ACC112 (cell line): Measurements from ENCODE around the gene GDF15.
"Not testable (repeated sequence)": the region's sequence is repeated elsewhere in the genome, so short reads cannot be mapped to it uniquely, and the experiment has no call there.

Source experiments
- H2AFZ ChIP-seq: fragments of 200-600 bp; sonication (generic); one replicate; pipeline ENCODE4 v1.6.0; 2017; ENCODE audit warnings: antibody characterized with exemption, low read length; ENCODE audit not compliant: unreplicated experiment
- H3K27ac ChIP-seq: fragments of 200-600 bp; sonication (generic); 2 replicates; pipeline ENCODE4 v1.5.1; 2014; ENCODE audit warnings: low read depth, mild to moderate bottlenecking, antibody characterized with exemption, low read length, moderate library complexity
- H3K27me3 ChIP-seq: fragments of 200-600 bp; sonication (generic); 2 replicates; pipeline ENCODE4 v1.6.1; 2014; ENCODE audit warnings: mild to moderate bottlenecking, antibody characterized with exemption, low read length, moderate library complexity, mixed read lengths; ENCODE audit not compliant: insufficient read depth
- H3K36me3 ChIP-seq: fragments of 200-600 bp; sonication (generic); 2 replicates; pipeline ENCODE4 v1.6.1; 2016; ENCODE audit warnings: mild to moderate bottlenecking, antibody characterized with exemption, low read length, moderate library complexity, mixed read lengths; ENCODE audit not compliant: insufficient read depth
- H3K4me1 ChIP-seq: fragments of 200-600 bp; sonication (generic); one replicate; pipeline ENCODE4 v1.6.1; 2016; ENCODE audit warnings: low read length, mixed read lengths; ENCODE audit not compliant: insufficient read depth, unreplicated experiment, control insufficient read depth
- H3K4me3 ChIP-seq: fragments of 200-600 bp; sonication (generic); 2 replicates; pipeline ENCODE4 v1.5.1; 2014; ENCODE audit warnings: mild to moderate bottlenecking, low read depth, low read length
- H3K79me2 ChIP-seq: fragments of 200-600 bp; sonication (generic); one replicate; pipeline ENCODE4 v1.6.0; 2016; ENCODE audit warnings: low read length; ENCODE audit not compliant: control insufficient read depth, unreplicated experiment, insufficient read depth

GDF15 gene

DNA sequence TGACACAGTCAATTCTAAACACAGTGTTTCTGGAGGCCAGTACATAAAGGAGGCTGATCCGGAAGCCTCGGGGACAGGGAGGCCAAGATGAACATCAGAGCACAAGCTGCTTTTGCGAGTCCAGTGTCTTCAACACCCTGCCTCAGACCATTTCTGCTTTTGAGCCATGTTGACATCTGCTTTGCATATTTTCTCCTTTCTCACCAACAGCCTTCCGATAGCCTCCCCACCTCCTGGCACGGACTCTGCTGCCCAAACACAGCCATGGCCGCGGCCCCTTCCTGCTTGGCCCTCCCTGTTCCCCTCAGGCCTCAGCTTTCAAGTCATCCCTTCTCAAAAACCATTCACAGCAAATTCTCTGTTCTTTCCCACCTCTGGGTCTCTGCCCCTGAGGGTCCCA lies 7.9 kb downstream of the GDF15 start:
- Histone ChIP-seq H3K27ac (no peak overlapping the region), H2AFZ (no peak overlapping the region), H3K79me2 (no peaks in the 10 kb centered on the region), H3K4me1 (no peaks in the 10 kb centered on the region), H3K4me3 (no peak overlapping the region), H3K27me3 (no peaks in the 10 kb centered on the region), H3K36me3 (no peaks in the 10 kb centered on the region)

DNA sequence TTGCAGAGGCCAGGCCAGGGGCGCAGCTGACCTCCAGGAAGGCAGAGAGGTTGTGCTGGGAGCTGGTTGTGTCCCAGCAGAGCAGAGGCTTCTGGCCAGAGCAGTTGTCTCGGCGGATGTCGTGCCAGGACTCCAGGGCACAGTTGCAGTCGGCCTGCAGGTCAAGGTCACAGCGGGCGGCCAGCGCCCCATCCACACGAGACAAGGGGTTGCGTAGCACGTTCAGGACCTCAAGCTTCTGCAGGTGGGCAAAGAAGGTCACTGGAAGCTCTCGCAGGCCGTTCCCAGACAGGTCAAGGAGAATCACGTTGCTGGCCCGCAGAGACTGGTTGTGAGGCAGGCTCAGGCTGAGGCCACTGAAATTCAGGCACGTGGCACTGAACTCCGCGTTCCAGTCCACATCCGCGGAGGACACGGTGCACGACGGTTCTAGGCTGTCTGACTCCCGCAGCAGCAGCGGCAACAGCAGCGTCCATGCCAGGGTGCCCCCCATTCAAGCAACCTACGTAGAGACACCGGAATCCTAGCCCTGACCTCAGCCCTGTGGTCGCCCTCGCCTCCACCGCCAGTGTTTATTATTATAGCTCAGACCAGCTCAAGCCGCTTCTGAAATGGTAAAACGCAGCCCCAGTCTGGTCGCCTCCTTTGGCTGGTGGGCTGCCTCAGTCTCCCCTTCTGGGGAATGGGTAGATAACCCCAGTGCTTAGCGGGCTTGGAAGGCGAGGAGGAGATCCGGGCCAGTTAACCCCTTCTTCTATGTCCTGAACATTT lies 10.7 kb downstream of the GDF15 start:
- Histone ChIP-seq H2AFZ (no peak overlapping the region), H3K4me1 (no peaks in the 10 kb centered on the region), H3K36me3 (no peaks in the 10 kb centered on the region), H3K27ac (no peak overlapping the region), H3K79me2 (no peaks in the 10 kb centered on the region), H3K4me3 (no peak overlapping the region), H3K27me3 (no peaks in the 10 kb centered on the region)

GRCh38 chr19:18397242-18398202 lies 11.6 kb downstream of the GDF15 start, which contains the start of gene LRRC25:
TSS of gene LRRC25 (minus strand) at chr19:18397622. CDS start at chr19:18396963, 659 bp downstream.
- no peaks in the 10 kb centered on the region for H3K27me3 ChIP-seq
- H3K4me3 ChIP-seq, result no peak within 1 kb of the TSS
- no peak within 1 kb of the TSS for H3K27ac ChIP-seq
- H3K79me2 ChIP-seq, result no peaks in the 10 kb centered on the region
- no peaks in the 10 kb centered on the region for H3K4me1 ChIP-seq
- no peak within 1 kb of the TSS for H2AFZ ChIP-seq
- no peaks in the 10 kb centered on the region for H3K36me3 ChIP-seq

DNA sequence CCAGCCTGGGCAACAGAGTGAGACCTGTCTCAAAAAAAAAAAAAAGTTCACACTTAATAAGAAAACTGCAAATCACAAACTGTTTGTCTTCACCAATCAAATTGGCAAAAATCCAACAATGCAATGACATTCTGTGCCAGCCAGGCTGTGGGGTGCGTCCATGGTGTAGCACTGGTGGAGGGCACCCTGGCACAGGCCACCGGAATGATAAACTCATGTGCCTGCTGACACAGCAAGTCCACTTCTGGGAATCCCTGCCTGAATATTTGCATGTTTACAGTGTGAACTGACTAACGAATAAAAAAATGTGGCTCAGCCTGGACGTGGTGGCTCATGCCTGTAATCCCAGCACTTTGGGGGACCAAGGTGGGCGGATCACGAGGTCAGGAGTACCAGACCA lies 13.1 kb downstream of the GDF15 start:
- H3K27me3 ChIP-seq, result no peaks in the 10 kb centered on the region
- no peaks in the 10 kb centered on the region for H3K4me1 ChIP-seq
- H3K27ac ChIP-seq, result no peak overlapping the region

GRCh38 chr19:18401580-18402112 lies 15.7 kb downstream of the GDF15 start:
- H2AFZ ChIP-seq, result no peak overlapping the region
- no peaks in the 10 kb centered on the region for H3K4me1 ChIP-seq
- H3K36me3 ChIP-seq, result no peaks in the 10 kb centered on the region
- H3K79me2 ChIP-seq, result no peaks in the 10 kb centered on the region
- H3K27me3 ChIP-seq, result no peaks in the 10 kb centered on the region
- no peak overlapping the region for H3K27ac ChIP-seq
- no peak overlapping the region for H3K4me3 ChIP-seq

More for the DNA sequence above, 13.1 kb downstream of the GDF15 start:
- H3K79me2 ChIP-seq, result no peaks in the 10 kb centered on the region
- H2AFZ ChIP-seq, result no peak overlapping the region
- H3K4me3 ChIP-seq, result no peak overlapping the region
- no peaks in the 10 kb centered on the region for H3K36me3 ChIP-seq

DNA sequence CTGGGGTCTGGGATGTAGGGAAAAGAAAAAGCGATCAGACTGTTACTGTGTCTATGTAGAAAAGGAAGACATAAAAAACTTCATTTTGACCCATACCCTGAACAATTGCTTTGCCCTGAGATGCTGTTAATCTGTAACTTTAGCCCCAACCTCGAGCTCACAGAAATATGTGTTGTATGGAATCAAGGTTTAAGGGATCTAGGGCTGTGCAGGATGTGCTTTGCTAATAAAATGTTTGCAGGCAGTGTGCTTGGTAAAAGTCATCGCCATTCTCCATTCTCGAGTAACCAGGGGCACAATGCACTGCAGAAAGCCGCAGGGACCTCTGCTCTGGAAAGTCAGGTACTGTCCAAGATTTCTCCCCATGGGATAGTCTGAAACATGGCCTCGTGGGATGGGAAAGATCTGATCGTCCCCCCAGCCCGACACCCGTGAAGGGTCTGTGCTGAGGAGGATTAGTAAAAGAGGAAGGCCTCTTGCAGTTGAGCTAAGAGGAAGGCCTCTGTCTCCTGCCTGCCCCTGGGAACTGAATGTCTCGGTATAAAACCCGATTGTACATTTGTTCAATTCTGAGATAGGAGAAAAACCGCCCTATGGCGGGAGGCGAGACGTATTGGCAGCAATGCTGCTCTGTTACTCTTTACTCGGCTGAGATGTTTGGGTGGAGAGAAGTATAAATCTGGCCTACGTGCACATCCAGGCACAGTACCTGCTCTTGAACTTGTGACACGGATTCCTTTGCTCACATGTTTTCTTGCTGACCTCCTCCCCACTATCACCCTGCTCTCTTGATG lies 16.7 kb downstream of the GDF15 start:
- not testable (repeated sequence) for H3K27me3 ChIP-seq, H3K4me3 ChIP-seq, H3K79me2 ChIP-seq, H2AFZ ChIP-seq, H3K27ac ChIP-seq, H3K36me3 ChIP-seq, H3K4me1 ChIP-seq

GRCh38 chr19:18405754-18406153 lies 19.8 kb downstream of the GDF15 start:
- not testable (repeated sequence) for H3K27me3 ChIP-seq, H3K27ac ChIP-seq, H3K4me3 ChIP-seq, H3K79me2 ChIP-seq, H3K4me1 ChIP-seq, H3K36me3 ChIP-seq, H2AFZ ChIP-seq

DNA sequence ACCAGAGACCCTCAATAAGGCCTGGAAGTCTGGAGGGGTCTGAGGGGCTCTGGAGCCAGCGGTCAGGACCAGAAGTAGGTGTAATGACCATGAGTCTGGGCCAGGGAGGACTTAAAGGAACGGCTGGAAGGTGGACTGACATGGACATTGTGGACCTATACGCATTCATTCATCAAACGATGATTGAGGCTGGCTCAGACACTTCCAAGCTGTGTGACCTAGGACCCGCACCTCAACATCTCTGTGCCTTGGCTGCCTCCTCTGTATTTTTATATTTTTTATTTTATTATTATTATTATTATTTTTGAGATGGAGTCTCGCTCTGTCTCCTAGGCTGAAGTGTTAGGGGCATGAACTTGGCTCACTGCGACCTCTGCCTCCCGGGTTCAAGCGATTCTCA lies 20.8 kb downstream of the GDF15 start:
- peaks cover 2% of the 10 kb centered on the region for H3K4me1 ChIP-seq
- H3K27me3 ChIP-seq, result no peaks in the 10 kb centered on the region
- H3K79me2 ChIP-seq, result no peaks in the 10 kb centered on the region
- no peak overlapping the region for H2AFZ ChIP-seq
- H3K27ac ChIP-seq, result no peak overlapping the region
- no peak overlapping the region for H3K4me3 ChIP-seq
- no peaks in the 10 kb centered on the region for H3K36me3 ChIP-seq

DNA sequence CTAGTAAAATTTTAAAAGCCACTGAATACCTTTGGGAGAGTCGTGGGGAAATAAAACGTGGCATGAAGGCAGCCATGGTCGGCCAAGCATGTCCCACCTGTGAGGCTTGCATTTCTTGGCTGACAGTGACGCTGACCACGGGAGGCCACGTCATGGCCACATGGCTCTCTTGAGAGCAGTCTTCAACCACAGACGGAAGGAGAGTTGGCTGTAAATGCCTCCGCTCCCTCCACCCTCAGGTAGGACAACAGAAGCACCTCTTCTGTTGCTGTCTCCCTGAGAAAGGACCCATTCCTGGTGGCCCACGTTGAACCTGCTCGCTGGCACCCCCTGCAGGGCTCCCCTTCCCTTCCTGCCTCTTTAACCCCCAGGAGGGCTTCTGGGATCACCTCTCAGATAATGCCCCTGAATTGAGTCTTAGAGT lies 22.1 kb downstream of the GDF15 start:
- Histone ChIP-seq H3K79me2 (no peaks in the 10 kb centered on the region), H2AFZ (no peak overlapping the region), H3K27ac (no peak overlapping the region), H3K4me1 (peaks cover 2% of the 10 kb centered on the region), H3K36me3 (no peaks in the 10 kb centered on the region), H3K4me3 (no peak overlapping the region), H3K27me3 (no peaks in the 10 kb centered on the region)

DNA sequence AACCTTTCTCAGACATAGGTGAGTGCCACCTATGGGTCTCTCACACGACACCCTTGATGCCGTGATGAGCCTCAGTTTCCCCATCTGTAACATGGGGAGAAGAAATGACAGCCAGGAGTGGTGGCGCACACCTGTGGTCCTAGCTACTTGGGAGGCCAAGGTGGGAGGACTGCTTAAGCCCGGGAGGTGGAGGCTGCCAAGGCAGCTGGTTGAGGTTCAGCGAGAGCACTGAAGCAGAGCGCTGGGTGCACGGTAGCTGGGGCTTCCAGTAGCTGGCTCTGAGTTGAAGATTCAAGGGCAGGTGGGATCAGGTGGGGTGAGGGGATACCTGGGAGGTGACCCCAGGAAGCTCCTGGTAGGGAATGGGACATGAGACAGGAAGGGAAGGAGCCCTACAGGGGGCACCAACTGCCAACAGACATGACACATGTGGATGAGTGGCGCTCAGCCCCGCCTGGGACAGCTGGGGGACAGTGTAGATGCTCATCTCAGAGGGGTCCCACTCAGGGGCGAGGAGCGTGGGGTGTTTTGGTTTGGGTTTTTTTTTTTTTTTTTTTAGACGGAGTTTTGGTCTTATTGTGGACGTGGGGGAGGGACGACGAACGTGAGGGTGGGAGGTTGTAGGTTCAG lies 26.8 kb downstream of the GDF15 start:
- no peaks in the 10 kb centered on the region for H3K27me3 ChIP-seq
- no peaks in the 10 kb centered on the region for H3K36me3 ChIP-seq
- H3K27ac ChIP-seq, result no peak overlapping the region
- no peaks in the 10 kb centered on the region for H3K79me2 ChIP-seq
- H3K4me1 ChIP-seq, result peaks cover 23% of the 10 kb centered on the region
- H3K4me3 ChIP-seq, result no peak overlapping the region
- H2AFZ ChIP-seq, result no peak overlapping the region
